Lower leg skin (tissue), 4 donors: ENCODE results near the gene THAP10. TPM values are rescaled to one million over a fixed set of nuclear protein-coding genes. Genes with fewer than 3 reads are reported as not detected.

ENCODE experiments used
- DNase-seq, 2 donors: peaks; one replicate each; pipeline ENCODE4 v3.0.0-alpha.2; 2019; ENCODE audit warnings: low spot score in 2 of 2
- H3K4me3 ChIP-seq: fragments of 200-600 bp; sonication (generic); 2 replicates; pipeline ENCODE4 v1.5.1; 2017; ENCODE audit warnings: mild to moderate bottlenecking, low read depth; ENCODE audit not compliant: poor library complexity, severe bottlenecking
- POLR2A ChIP-seq, 2 donors: fragments of 450-650 bp; IDR thresholded peaks; one replicate each; pipeline ENCODE4 v1.6.1; 2016 to 2017; ENCODE audit warnings: antibody characterized with exemption in 2 of 2, mild to moderate bottlenecking in 1 of 2, moderate library complexity in 1 of 2
- WGBS, 2 donors: methylation state at CpG; one replicate each; pipeline ENCODE4 v1.1.5; 2018; 5-methylcytosine and 5-hydroxymethylcytosine counted together
- intact Hi-C: fragments of 100-400 bp; cut with DNase I; formaldehyde crosslinking; loops from one replicate; pipeline ENCODE4 v1.15.0; 2023; ENCODE audit warnings: low total_unique reads
- total RNA-seq, 4 donors: library from RNA; depleted of rRNA; stranded (reverse); fragments of >200 nt; gene quantifications; one replicate each; pipeline ENCODE4 v1.1.0, GENCODE V29; 2016
- TF ChIP-seq, protein P1 (sequence below), 3 donors: fragments of 450-650 bp; IDR thresholded peaks; one replicate each; pipeline ENCODE4 v1.5.1; 2016; ENCODE audit warnings: antibody characterized with exemption in 3 of 3, mild to moderate bottlenecking in 3 of 3, moderate library complexity in 2 of 3

Gene THAP10
- total RNA-seq, 4 donors from 2014 or later = 2.0 to 4.5 (median 2.9) TPM

- WGBS, 2 donors = 80 to 82% methylated on average over 3 of the region's 3 CpGs
- TF ChIP-seq POLR2A (IDR thresholded peaks at IDR 0.05) = no peak
- TF ChIP-seq, protein P1, sequence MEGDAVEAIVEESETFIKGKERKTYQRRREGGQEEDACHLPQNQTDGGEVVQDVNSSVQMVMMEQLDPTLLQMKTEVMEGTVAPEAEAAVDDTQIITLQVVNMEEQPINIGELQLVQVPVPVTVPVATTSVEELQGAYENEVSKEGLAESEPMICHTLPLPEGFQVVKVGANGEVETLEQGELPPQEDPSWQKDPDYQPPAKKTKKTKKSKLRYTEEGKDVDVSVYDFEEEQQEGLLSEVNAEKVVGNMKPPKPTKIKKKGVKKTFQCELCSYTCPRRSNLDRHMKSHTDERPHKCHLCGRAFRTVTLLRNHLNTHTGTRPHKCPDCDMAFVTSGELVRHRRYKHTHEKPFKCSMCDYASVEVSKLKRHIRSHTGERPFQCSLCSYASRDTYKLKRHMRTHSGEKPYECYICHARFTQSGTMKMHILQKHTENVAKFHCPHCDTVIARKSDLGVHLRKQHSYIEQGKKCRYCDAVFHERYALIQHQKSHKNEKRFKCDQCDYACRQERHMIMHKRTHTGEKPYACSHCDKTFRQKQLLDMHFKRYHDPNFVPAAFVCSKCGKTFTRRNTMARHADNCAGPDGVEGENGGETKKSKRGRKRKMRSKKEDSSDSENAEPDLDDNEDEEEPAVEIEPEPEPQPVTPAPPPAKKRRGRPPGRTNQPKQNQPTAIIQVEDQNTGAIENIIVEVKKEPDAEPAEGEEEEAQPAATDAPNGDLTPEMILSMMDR (IDR thresholded peaks at IDR 0.05) = no peak
- H3K4me3 ChIP-seq = no peak overlapping the region
- intact Hi-C loops = no loop called here
- DNase-seq = no peak
These were observed 34.5 kb downstream of the THAP10 start for GRCh38 chr15:70857562-70858285.

DNA sequence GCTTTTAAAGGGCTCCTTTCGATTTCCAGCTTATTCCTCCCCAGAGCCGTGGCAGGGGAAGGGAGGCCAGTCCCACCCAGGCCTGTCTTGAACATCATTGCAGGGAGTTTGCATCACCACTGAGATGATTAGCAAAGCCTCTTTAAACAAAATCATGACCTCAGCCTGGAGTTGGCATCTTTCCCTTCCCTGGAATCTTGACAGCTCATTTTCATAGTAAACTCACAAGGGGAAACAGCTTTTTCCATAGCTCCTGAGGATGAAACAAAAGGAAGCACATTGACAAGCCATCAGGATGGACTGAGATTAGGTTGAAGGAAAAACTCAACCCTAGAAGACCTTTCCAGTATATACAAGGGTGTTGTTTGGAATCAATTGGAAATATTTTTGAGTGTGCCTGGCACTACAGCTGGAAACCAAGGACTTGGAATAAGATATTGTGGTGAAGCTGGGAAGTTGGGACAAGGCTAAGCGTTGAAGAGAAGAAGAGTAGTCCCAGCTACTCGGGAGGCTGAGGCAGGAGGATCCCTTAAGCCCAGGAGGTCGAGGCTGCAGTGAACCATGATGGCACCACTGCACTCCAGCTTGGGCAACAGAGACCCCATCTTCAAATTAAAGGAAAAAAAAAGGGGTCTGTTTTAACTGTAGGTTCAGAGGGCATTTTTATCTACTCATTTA, 35.2 kb downstream of the THAP10 start:
- peak; percentile 88 to 93 for DNase-seq
- H3K4me3 ChIP-seq = no peak overlapping the region
- TF ChIP-seq, protein P1 (IDR thresholded peaks at IDR 0.05) = no peak
- TF ChIP-seq POLR2A (IDR thresholded peaks at IDR 0.05) = no peak
- intact Hi-C loops = no loop called here
- 49 to 63% methylated on average over 5 of the region's 5 CpGs for WGBS, 2 donors

GRCh38 chr15:70856177-70856883, 35.9 kb downstream of the THAP10 start:
- no peak overlapping the region for H3K4me3 ChIP-seq
- TF ChIP-seq, protein P1 (IDR thresholded peaks at IDR 0.05) = no peak
- TF ChIP-seq POLR2A (IDR thresholded peaks at IDR 0.05) = no peak
- 54 to 61% methylated on average over 7 of the region's 7 CpGs for WGBS, 2 donors
- intact Hi-C loops = no loop called here
- no peak for DNase-seq

GRCh38 chr15:70855764-70856163, 36.5 kb downstream of the THAP10 start:
- DNase-seq = no peak
- WGBS, 2 donors = 79 to 83% methylated on average over 2 of the region's 2 CpGs
- TF ChIP-seq, protein P1 (IDR thresholded peaks at IDR 0.05) = no peak
- TF ChIP-seq POLR2A (IDR thresholded peaks at IDR 0.05) = no peak
- intact Hi-C loops = no loop called here
- H3K4me3 ChIP-seq = no peak overlapping the region

GRCh38 chr15:70854666-70854976, 37.6 kb downstream of the THAP10 start:
- intact Hi-C loops = loop anchor here (5.0 kb wide), 1 partner anchor 1753 kb away; no protein-coding TSS in a partner anchor
- H3K4me3 ChIP-seq = no peak overlapping the region
- 36 to 53% methylated on average over 4 of the region's 4 CpGs for WGBS, 2 donors
- DNase-seq = no peak
- no peak for TF ChIP-seq POLR2A (IDR thresholded peaks at IDR 0.05)
- TF ChIP-seq, protein P1 (IDR thresholded peaks at IDR 0.05) = no peak
